Esophagus squamous epithelium (tissue), 4 donors: ENCODE data around the gene CMC2.

Source experiments
- POLR2A ChIP-seq, 4 donors: fragments of 450-650 bp; IDR thresholded peaks; one replicate each; pipeline ENCODE4 v1.6.1; 2017; ENCODE audit warnings: antibody characterized with exemption in 4 of 4, mild to moderate bottlenecking in 4 of 4, moderate library complexity in 3 of 4
- TF ChIP-seq, protein P1 (sequence below), 6 experiments: fragments of 450-650 bp in 4 of 6; fragments of 200-600 bp in 2 of 6; sonication (generic) in 2 of 6; IDR thresholded peaks; one replicate each; pipeline ENCODE4 v1.5.1; 2016 to 2019; ENCODE audit warnings: antibody characterized with exemption in 6 of 6, mild to moderate bottlenecking in 4 of 6, moderate library complexity in 4 of 6

DNA sequence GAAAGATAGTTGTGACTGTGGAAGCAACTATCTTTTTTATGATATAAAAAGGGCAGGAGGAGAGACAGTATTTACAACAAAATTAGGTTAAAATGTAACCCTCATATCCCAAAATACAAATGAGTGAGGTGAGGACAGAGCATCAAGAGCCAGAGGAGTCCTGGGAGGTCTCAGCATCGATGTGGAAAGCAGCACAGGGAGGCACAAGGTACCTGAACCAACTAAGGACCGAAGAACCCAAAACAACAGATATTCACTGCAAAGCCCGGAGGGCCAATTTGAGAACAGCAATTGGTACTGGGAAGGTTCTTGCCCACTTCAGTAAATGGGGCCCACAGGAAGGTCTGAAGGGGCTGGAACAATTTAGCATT lies 37.6 kb downstream of the CMC2 start:
- TF ChIP-seq POLR2A (IDR thresholded peaks at IDR 0.05): no peak
- TF ChIP-seq, protein P1, sequence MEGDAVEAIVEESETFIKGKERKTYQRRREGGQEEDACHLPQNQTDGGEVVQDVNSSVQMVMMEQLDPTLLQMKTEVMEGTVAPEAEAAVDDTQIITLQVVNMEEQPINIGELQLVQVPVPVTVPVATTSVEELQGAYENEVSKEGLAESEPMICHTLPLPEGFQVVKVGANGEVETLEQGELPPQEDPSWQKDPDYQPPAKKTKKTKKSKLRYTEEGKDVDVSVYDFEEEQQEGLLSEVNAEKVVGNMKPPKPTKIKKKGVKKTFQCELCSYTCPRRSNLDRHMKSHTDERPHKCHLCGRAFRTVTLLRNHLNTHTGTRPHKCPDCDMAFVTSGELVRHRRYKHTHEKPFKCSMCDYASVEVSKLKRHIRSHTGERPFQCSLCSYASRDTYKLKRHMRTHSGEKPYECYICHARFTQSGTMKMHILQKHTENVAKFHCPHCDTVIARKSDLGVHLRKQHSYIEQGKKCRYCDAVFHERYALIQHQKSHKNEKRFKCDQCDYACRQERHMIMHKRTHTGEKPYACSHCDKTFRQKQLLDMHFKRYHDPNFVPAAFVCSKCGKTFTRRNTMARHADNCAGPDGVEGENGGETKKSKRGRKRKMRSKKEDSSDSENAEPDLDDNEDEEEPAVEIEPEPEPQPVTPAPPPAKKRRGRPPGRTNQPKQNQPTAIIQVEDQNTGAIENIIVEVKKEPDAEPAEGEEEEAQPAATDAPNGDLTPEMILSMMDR (IDR thresholded peaks at IDR 0.05): no peak
